Sciatic nerve (tissue), 2 donors: ENCODE results near the gene RPS6KA5. TPM values are rescaled to one million over a fixed set of nuclear protein-coding genes. Genes with fewer than 3 reads are reported as not detected.
"Not testable (repeated sequence)": the region's sequence is repeated elsewhere in the genome, so short reads cannot be mapped to it uniquely, and the experiment has no call there.

Experiments
- ATAC-seq: fragments of 200-7000 bp; cut with Tn5 transposase; one replicate; pipeline ENCODE4 v1.9.1; 2020; ENCODE audit warnings: mild to moderate bottlenecking, moderate library complexity
- DNase-seq: peaks from one replicate; pipeline ENCODE4 v3.0.0-alpha.2; 2020; ENCODE audit warnings: low spot score
- intact Hi-C: fragments of 100-400 bp; cut with DNase I; formaldehyde crosslinking; loops from one replicate; pipeline ENCODE4 v1.14.2; 2022
- total RNA-seq: library from RNA; stranded (reverse); fragmentation: NEBNext Ultra II Directional; extraction: Animal tissue kit (Norgen Biotek cat#: 25700); gene quantifications from one replicate; pipeline ENCODE4 v1.2.1, GENCODE V29; 2021
- donor health status: DM: no; HTN: no; CAD: no.
- donor health status: DM: no; HTN: no; CAD: no.

The RPS6KA5 gene
- total RNA-seq, 1 donor from 2014 or later = 30.4 TPM

DNA sequence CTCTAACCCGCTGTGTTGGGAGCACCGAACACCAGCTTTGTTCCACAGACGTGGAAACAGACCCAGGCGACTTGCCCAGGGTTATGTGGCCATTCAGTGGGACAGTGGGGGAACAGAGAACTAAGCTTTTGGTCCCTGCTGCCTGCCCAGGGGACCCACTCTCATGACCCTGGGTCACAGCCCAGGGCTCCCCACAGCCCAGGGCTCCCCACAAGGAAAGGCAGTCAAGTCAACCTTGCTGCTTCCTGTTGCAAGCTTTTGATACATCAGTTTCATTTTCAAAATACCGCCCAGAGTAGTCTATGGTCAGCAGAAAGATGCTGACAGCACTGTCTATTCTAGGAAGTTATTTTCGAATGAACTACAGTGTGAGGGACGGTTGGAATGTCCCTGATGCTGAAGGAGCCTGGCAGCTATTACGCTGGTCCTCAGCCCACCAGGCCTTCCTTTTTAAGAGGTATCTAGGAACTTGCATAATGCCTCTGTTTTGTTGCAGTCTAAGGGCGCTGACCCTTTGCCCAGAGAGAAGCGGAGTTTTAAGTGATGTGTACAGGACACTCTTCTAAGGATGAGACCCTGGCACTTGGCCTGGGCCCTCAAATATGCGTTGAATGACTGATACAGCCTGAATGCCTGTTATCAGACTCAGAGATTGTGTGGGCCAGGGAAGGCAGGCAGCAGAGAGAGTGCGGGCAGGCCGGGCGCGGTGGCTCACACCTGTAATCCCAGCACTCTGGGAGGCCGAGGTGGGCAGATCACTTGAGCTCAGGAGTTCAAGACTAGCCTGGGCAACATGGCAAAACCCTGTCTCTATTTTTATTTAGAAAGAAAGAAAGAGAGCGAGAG, 231.6 kb downstream of the RPS6KA5 start:
- no peak for DNase-seq
- intact Hi-C loops = no loop called here
- ATAC-seq = peak; percentile 61

- peak; percentile 99 for ATAC-seq
- intact Hi-C loops = no loop called here
Measured at GRCh38 chr14:90827919-90828610, 232.4 kb downstream of the RPS6KA5 start.

DNA sequence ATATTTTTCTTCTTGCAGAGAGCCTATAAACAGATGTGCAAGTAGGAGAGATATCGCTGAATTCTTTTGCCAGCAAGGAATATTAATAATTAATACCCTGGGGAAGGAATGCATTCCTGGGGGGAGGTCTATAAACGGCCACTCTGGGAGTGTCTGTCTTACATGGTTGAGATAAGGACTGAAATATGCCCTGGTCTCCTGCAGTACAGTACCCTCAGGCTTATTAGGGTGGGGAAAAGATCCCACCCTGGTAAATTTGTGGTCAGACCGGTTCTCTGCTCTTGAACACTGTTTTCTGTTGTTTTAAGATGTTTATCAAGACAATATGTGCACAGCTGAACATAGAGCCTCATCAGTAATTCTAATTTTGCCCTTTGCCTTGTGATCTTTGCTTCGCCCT, 236.9 kb downstream of the RPS6KA5 start:
- DNase-seq, intact Hi-C loops, ATAC-seq: not testable (repeated sequence)

More at GRCh38 chr14:90827919-90828610, 232.4 kb downstream of the RPS6KA5 start:
- DNase-seq = peak; percentile 97

DNA sequence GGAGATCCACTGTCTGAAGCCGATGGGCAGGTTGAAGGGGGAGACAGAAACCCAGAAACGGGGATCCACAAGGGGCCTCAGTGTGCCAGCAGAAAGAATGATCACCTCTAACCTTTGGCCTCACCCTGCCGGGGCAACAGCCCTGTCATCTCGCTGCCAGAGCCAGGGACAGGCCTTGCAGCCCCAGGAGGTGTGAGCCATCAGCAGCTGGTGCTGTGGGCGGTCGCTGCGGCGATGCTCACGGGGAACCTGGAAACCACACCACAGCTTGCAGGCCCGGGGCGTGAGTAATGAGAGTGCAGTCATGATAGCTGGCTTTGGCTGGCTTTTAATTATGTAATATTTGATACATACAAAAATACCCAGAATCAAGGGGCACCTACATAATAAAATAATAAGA, 239.5 kb downstream of the RPS6KA5 start:
- intact Hi-C loops = no loop called here
- DNase-seq (no peak), ATAC-seq (no peak)

DNA sequence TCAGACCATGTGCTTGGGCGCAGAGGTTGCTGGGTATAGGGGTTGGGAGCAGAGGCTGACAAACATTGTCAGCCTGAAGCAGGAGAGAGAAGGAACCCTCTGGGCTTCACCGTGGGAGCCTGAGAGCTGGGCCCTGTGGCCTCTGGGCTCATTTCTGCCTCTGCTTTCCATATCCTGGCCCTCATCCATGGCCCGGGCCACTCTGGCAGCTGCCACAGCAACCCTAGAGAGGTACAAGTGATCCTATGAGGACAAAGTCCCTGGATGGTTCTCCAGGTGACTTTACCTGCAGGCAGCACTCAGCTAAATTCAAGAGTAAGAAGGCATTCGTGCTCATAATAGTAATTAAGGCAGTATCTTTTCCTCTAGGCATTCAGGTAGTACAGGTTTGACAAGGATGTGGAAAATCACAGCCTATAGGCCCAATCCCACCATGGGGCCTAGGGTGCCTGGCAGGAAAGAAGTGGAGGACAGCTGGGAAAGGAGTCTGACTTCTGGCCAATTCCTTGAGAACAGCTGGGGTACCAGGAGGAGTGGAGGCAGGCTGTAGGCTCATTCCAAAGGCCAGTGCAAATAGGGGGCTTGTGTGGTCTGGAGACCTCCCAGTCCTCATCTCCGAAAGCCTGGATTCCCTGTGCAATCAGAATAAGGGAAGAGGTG, 240.6 kb downstream of the RPS6KA5 start:
- no peak for ATAC-seq
- intact Hi-C loops = no loop called here
- no peak for DNase-seq

DNA sequence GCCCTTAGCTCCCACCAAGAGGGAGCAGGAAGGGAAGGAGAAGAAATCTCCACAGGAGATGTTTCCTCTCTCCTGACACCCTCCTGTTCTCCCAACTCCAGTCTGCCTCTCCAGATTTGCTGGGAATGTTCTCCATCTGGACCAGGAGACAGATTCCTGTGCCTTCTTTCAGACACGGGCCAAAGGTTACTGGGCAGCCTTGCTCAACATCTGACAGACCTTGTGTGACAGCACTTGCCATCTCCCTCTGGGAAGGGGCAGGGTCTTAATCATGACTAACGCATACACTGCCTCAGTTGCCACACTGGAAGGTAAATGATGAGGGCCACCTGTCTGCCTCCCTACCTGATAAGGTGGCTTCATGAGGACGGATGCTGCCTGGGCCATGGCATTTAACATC, 241.7 kb downstream of the RPS6KA5 start:
- no peak for DNase-seq
- no peak for ATAC-seq
- intact Hi-C loops = no loop called here

DNA sequence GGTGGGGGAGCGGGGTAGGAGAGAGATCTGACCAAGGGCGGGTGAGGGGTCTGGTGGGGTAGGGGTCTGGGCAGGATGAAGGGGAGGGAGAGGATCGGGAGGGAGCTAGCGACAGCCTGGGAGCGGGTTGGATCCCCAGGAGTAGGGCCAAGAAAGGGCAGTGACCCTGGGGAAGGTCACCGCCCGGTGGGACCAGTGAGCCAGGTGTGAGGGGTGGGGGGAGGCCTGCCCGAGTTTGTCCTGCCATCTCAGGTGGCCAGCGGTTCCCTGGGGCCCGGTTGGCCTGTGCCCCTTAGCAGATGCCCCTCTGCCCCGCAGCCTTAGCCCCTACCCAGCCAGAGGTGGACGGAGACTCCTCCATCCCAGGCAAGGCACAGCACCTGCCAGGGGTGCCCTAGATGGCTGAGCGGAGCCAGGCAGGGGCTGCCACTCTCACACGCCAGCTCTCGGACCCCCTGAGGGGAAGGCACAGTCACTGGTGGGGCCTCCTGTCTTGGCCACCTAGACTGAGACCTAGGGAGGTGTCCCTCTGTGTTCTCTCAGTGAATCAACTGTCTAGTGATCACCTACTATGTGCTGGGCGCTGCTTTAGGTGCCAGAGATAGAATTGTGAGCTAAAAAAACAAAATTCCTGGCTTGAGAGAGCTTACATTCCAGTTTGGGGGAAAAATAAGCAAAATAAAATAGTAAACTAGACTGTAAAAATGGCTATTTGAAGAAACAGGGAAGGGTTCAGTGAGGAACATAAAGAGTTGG, 243.6 kb downstream of the RPS6KA5 start:
- DNase-seq (no peak), ATAC-seq (peak; percentile 36)
- intact Hi-C loops = no loop called here

- intact Hi-C loops = no loop called here
- peak; percentile 63 for DNase-seq
- ATAC-seq = peak; percentile 77
Measured at GRCh38 chr14:90815822-90816662, 244.4 kb downstream of the RPS6KA5 start, which contains the start of gene TTC7B. Gene TTC7B (minus strand): TSS chr14:90816430. CDS start chr14:90816295, 135 bp downstream.

GRCh38 chr14:90815572-90815821, 244.9 kb downstream of the RPS6KA5 start:
- peak; percentile 18 for ATAC-seq
- intact Hi-C loops = no loop called here
- DNase-seq = no peak

- ATAC-seq = no peak
- no peak for DNase-seq
- intact Hi-C loops = no loop called here
Measured at GRCh38 chr14:90814806-90815571, 245.5 kb downstream of the RPS6KA5 start.

GRCh38 chr14:90813442-90813841, 247.0 kb downstream of the RPS6KA5 start:
- ATAC-seq (no peak), DNase-seq (no peak)
- intact Hi-C loops = no loop called here

DNA sequence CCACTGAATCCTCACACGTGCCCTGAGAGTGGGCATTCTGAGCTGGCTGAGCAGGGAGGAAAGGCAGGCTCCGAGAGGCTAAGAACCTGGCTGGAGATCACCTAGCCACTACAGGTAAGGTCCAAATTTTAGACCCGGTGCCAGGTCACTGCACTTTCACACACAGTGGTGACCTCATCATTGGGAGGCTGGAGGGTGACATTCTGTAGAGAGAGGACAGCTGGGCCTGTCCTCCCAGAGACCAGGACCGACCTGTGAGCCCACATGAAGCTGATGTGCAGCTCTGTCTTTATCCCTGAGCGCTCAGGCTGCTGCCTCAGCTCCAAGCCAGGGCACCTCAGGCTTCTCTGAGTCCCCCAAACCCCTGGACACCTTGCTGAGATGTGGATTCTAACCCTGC, 248.3 kb downstream of the RPS6KA5 start:
- DNase-seq = no peak
- intact Hi-C loops = no loop called here
- no peak for ATAC-seq

GRCh38 chr14:90811641-90812040, 248.8 kb downstream of the RPS6KA5 start:
- no peak for ATAC-seq
- intact Hi-C loops = no loop called here
- no peak for DNase-seq

GRCh38 chr14:90810806-90811205, 249.6 kb downstream of the RPS6KA5 start:
- intact Hi-C loops = no loop called here
- ATAC-seq = no peak
- DNase-seq = no peak

- no peak for ATAC-seq
- no peak for DNase-seq
- intact Hi-C loops = no loop called here
Measured at GRCh38 chr14:90809530-90810312, 250.7 kb downstream of the RPS6KA5 start.

DNA sequence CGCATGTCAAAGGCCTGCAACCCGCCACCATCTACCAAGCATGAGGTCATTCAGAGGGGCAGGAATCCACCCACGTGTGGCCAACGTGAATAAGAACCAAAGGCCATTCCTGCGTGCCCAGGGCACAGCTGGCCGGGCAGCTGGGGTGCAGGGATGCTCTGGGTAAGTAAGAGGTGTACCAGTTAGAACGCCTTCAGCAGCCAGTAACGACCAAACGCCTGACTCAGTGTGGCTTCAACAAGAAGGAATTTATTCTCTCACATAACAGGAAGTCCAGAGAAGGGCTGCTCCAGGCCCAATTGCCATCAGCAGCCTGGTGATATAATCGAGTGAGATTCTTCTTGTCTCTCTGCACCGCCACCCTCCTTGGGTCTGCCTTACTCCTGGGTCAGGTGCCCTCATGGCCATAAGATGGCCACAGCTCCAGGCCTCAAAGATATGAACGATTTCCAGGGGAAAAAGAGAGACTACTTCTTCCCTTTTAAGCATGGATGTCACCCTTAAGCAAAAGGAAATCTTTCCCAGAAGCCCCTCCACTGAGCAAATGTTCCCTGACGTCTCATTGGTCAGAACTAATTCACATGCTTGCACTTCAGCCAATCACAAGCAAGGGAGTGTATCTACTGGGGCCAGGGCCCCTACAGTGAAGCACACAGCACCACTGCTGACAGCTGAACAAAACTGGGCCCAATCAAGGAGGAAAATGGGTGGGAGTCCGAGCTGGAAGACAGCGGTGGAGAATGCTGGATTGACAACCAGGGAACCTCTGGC, 251.5 kb downstream of the RPS6KA5 start:
- intact Hi-C loops = no loop called here
- ATAC-seq = no peak

More for the DNA sequence above, 251.5 kb downstream of the RPS6KA5 start:
- no peak for DNase-seq
